ENCODE data around the gene IPO4. TPM values are rescaled to one million over a fixed set of nuclear protein-coding genes. Genes with fewer than 3 reads are reported as not detected.
"Not testable (repeated sequence)": the region's sequence is repeated elsewhere in the genome, so short reads cannot be mapped to it uniquely, and the experiment has no call there.

IPO4 gene
- total and polyA plus RNA-seq, 9 of the 15 experiments (the other 6 are each of a cell fraction or from before 2014, with no cell fraction given) = 7.3 to 122 (median 31.8) TPM

DNA sequence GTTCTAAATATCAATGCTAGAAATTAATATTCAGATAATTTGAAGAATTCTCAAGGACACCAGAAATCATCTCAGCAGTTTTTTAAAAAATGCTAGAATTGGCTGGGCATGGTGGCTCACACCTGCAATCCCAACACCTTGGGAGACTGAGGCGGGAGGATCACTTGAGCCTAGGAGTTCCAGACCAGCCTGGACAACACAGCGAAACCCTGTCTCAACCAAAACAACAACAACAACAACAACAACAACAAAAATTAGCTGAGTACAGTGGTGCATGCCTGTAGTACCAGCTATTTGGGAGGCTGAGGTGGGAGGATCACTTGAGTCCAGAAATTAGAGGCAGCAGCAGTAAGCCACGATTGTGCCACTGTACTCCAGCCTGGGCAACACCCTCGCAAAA, 30.5 kb upstream of the IPO4 start:
- in situ Hi-C loops (cut with MboI) = no loop called here
- POLR2A ChIA-PET = no interaction called here

DNA sequence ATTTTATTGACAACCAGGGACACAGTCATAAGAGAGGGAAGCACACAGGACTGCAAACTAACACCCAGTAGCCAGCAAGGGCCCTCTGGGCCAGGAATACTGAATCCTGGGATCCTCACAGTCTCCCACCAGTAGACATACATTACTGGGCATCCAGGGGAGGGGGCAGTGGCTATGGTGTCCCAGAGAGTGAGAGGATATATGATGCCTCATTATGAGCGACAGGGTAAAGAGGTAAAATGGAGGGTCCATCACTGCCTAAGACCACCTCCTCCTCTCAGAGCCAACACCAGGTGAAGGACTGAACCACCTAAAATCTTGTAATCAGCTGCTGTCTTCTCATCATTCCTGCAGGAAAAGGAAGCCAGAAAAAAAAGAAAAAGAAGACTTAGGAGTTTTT, 28.3 kb upstream of the IPO4 start:
- peaks cover 23% of the 10 kb centered on the region for H3K79me2 ChIP-seq (ENCODE audit: control insufficient read depth, insufficient read depth, low read length)

More for the DNA sequence above, 30.5 kb upstream of the IPO4 start:
- TF ChIP-seq, protein P1, sequence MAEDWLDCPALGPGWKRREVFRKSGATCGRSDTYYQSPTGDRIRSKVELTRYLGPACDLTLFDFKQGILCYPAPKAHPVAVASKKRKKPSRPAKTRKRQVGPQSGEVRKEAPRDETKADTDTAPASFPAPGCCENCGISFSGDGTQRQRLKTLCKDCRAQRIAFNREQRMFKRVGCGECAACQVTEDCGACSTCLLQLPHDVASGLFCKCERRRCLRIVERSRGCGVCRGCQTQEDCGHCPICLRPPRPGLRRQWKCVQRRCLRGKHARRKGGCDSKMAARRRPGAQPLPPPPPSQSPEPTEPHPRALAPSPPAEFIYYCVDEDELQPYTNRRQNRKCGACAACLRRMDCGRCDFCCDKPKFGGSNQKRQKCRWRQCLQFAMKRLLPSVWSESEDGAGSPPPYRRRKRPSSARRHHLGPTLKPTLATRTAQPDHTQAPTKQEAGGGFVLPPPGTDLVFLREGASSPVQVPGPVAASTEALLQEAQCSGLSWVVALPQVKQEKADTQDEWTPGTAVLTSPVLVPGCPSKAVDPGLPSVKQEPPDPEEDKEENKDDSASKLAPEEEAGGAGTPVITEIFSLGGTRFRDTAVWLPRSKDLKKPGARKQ (CRISPR knock-in tag; IDR thresholded peaks at IDR 0.05) = no peak
- TF ChIP-seq ZKSCAN8 (CRISPR knock-in tag; IDR thresholded peaks at IDR 0.05) (no peak), ZNF146 (CRISPR knock-in tag; IDR thresholded peaks at IDR 0.05; ENCODE audit: unreplicated experiment) (no peak)
- Histone ChIP-seq H4K20me1 (replicated peaks; ENCODE audit: control insufficient read depth, insufficient read depth, low read length) (no peaks in the 10 kb centered on the region), H3K4me3 (no peak overlapping the region), H3K9ac (ENCODE audit: insufficient read depth in 1 of 2, low read depth in 2 of 2, low read length in 2 of 2) (no peak overlapping the region), H3K27ac (ENCODE audit: extremely low read depth, low read depth, low read length) (no peak overlapping the region), H3K9me3 (replicated peaks; ENCODE audit: control insufficient read depth, insufficient read depth, low read depth, low read length) (no peaks in the 10 kb centered on the region), H3K27me3 (ENCODE audit: control insufficient read depth in 2 of 2, insufficient read depth in 2 of 2, low read length in 2 of 2) (no peaks in the 10 kb centered on the region), H3K4me1 (replicated peaks in 1 of 2; ENCODE audit: control insufficient read depth in 2 of 2, insufficient read depth in 2 of 2, low read length in 2 of 2) (peaks cover 4 to 6% of the 10 kb centered on the region in 2 experiments; a peak in 4 of 5 replicates), H2AFZ (ENCODE audit: low read depth, low read length) (no peak overlapping the region), H3K36me3 (ENCODE audit: control insufficient read depth, insufficient read depth, low read length) (peaks cover 13% of the 10 kb centered on the region; the same call in 2 of the 3 replicates), H3K9me1 (ENCODE audit: control insufficient read depth, insufficient read depth, low read length) (no peaks in the 10 kb centered on the region), H3K79me2 (ENCODE audit: control insufficient read depth, insufficient read depth, low read length) (peaks cover 16% of the 10 kb centered on the region), H3K4me2 (ENCODE audit: insufficient read depth, low read length) (no peak overlapping the region)
- CTCF ChIA-PET (ENCODE audit: low intra/inter-chr PET ratio) = no interaction called here
- no TSS peak for BruUV-seq (replicated peaks)
- WGBS (ENCODE audit: insufficient coverage, low coverage, missing lambda C conversion rate) = 70% methylated on average over 2 of the region's 4 CpGs
- no peak for FAIRE-seq
- no peak for DNase-seq (ENCODE audit: extremely low read depth in 1 of 4, low spot score in 3 of 4)
- no peak for ATAC-seq
- intact Hi-C loops (cut with micrococcal nuclease) = no loop called here

More for the DNA sequence above, 28.3 kb upstream of the IPO4 start:
- DNase-seq (ENCODE audit: extremely low read depth in 1 of 4, low spot score in 3 of 4); H3K27me3 ChIP-seq (ENCODE audit: control insufficient read depth in 2 of 2, insufficient read depth in 2 of 2, low read length in 2 of 2); H3K27ac ChIP-seq (ENCODE audit: extremely low read depth, low read depth, low read length); H3K9me1 ChIP-seq (ENCODE audit: control insufficient read depth, insufficient read depth, low read length); H3K4me2 ChIP-seq (ENCODE audit: insufficient read depth, low read length); FAIRE-seq; H4K20me1 ChIP-seq (replicated peaks; ENCODE audit: control insufficient read depth, insufficient read depth, low read length); BruUV-seq (replicated peaks); H3K9ac ChIP-seq (ENCODE audit: insufficient read depth in 1 of 2, low read depth in 2 of 2, low read length in 2 of 2); CTCF ChIA-PET (ENCODE audit: low intra/inter-chr PET ratio); in situ Hi-C loops (cut with MboI); H3K4me3 ChIP-seq; H2AFZ ChIP-seq (ENCODE audit: low read depth, low read length); ATAC-seq; H3K9me3 ChIP-seq (replicated peaks; ENCODE audit: control insufficient read depth, insufficient read depth, low read depth, low read length): not testable (repeated sequence)
- peaks cover 4 to 11% of the 10 kb centered on the region in 2 experiments; a peak in 4 of 5 replicates for H3K4me1 ChIP-seq (replicated peaks in 1 of 2; ENCODE audit: control insufficient read depth in 2 of 2, insufficient read depth in 2 of 2, low read length in 2 of 2)
- peaks cover 16% of the 10 kb centered on the region; the same call in 2 of the 3 replicates for H3K36me3 ChIP-seq (ENCODE audit: control insufficient read depth, insufficient read depth, low read length)
- 50% methylated on average over 1 of the region's 1 CpG for WGBS (ENCODE audit: insufficient coverage, low coverage, missing lambda C conversion rate)
- POLR2A ChIA-PET = interaction anchor here (0.6 to 0.7 kb wide), 2 partner anchors 27 to 28 kb away, joined by 3 read pairs; no protein-coding TSS in a partner anchor
- intact Hi-C loops (cut with micrococcal nuclease) = loop anchor here (1.0 to 2.0 kb wide), 2 partner anchors 16 to 80 kb away; partner anchors contain the start of genes GMPR2 and NEDD8
